GM10847 (cell line): ENCODE data around the gene APOL6.

Experiments
- POLR2A ChIP-seq: IDR thresholded peaks from 2 replicates; pipeline ENCODE4 v1.6.1; 2011; ENCODE audit not compliant: insufficient read length; ENCODE audit errors: extremely low read depth

APOL6 gene

GRCh38 chr22:35612903-35613302, 35.3 kb upstream of the APOL6 start:
- TF ChIP-seq POLR2A, result no peak

- TF ChIP-seq POLR2A, result no peak
Measured at GRCh38 chr22:35614404-35614803, 33.8 kb upstream of the APOL6 start.

GRCh38 chr22:35615156-35615555, 33.1 kb upstream of the APOL6 start:
- no peak for TF ChIP-seq POLR2A

- no peak for TF ChIP-seq POLR2A
Measured at GRCh38 chr22:35616043-35616442, 32.2 kb upstream of the APOL6 start.

GRCh38 chr22:35617137-35617755, 31.0 kb upstream of the APOL6 start, which contains the start of gene MB:
Gene MB (minus strand): TSS chr22:35617329. CDS start chr22:35617257, 72 bp downstream.
- TF ChIP-seq POLR2A, result no peak

GRCh38 chr22:35618427-35619223, 29.6 kb upstream of the APOL6 start:
- TF ChIP-seq POLR2A, result no peak

GRCh38 chr22:35619336-35620094, 28.7 kb upstream of the APOL6 start:
- no peak for TF ChIP-seq POLR2A

- TF ChIP-seq POLR2A, result no peak
Measured at GRCh38 chr22:35620624-35621251, 27.5 kb upstream of the APOL6 start.

- TF ChIP-seq POLR2A, result no peak
Measured at GRCh38 chr22:35621451-35621850, 26.8 kb upstream of the APOL6 start.

GRCh38 chr22:35622191-35622913, 25.9 kb upstream of the APOL6 start:
- TF ChIP-seq POLR2A, result no peak

- no peak for TF ChIP-seq POLR2A
Measured at GRCh38 chr22:35624547-35624946, 23.7 kb upstream of the APOL6 start.

GRCh38 chr22:35625763-35626432, 22.3 kb upstream of the APOL6 start:
- TF ChIP-seq POLR2A, result no peak

- TF ChIP-seq POLR2A, result no peak
Measured at GRCh38 chr22:35627267-35628041, 20.8 kb upstream of the APOL6 start.
